ENCODE results near the gene FAM200A.
A peak's percentile ranks its signal among the peaks of the same experiment; 100 is the strongest.

Gene FAM200A

GRCh38 chr7:99551767-99552463 lies at the start of gene FAM200A:
TSS of gene FAM200A (minus strand) at chr7:99552114. CDS start at chr7:99548407, 3,707 bp downstream.
- TF ChIP-seq EZH2 (IDR thresholded peaks at IDR 0.05; ENCODE audit: borderline replicate concordance, low read depth, low read length, severe bottlenecking) (no peak), CTCF (IDR thresholded peaks at IDR 0.05; ENCODE audit: borderline replicate concordance, extremely low read depth, low read length, poor library complexity, severe bottlenecking) (no peak)
- Histone ChIP-seq H4K20me1 (ENCODE audit: insufficient read depth, low read length) (no peaks in the 10 kb centered on the region), H3K36me3 (ENCODE audit: insufficient read depth, low read length) (peaks cover 41% of the 10 kb centered on the region), H3K9ac (ENCODE audit: low read depth, low read length) (peak within 1 kb of the TSS; percentile 87), H3K79me2 (ENCODE audit: insufficient read depth, low read length) (peaks cover 40% of the 10 kb centered on the region), H3K27me3 (ENCODE audit: insufficient read depth, low read length, poor library complexity) (no peaks in the 10 kb centered on the region), H3K4me1 (ENCODE audit: insufficient read depth, low read length) (peaks cover 45% of the 10 kb centered on the region), H3K27ac (ENCODE audit: low read length) (peak within 1 kb of the TSS; percentile 85), H3K4me2 (ENCODE audit: insufficient read depth, low read length) (peak within 1 kb of the TSS; percentile 86), H3K4me3 (ENCODE audit: low read depth in 1 of 2, low read length in 2 of 2) (peak within 1 kb of the TSS; percentile 70 to 91), H2AFZ (ENCODE audit: low read depth, low read length) (peak within 1 kb of the TSS; percentile 97), H3K9me3 (ENCODE audit: insufficient read depth, low read length, severe bottlenecking) (no peaks in the 10 kb centered on the region)
- peak; percentile 89 for DNase-seq
- ATAC-seq (ENCODE audit: insufficient read depth, low read depth) = peak; percentile 99

- Histone ChIP-seq H2AFZ (ENCODE audit: low read depth, low read length) (no peak overlapping the region), H3K27ac (ENCODE audit: low read length) (no peak overlapping the region), H4K20me1 (ENCODE audit: insufficient read depth, low read length) (no peaks in the 10 kb centered on the region), H3K36me3 (ENCODE audit: insufficient read depth, low read length) (no peaks in the 10 kb centered on the region), H3K27me3 (ENCODE audit: insufficient read depth, low read length, poor library complexity) (no peaks in the 10 kb centered on the region), H3K9ac (ENCODE audit: low read depth, low read length) (no peak overlapping the region), H3K9me3 (ENCODE audit: insufficient read depth, low read length, severe bottlenecking) (no peaks in the 10 kb centered on the region), H3K79me2 (ENCODE audit: insufficient read depth, low read length) (no peaks in the 10 kb centered on the region), H3K4me1 (ENCODE audit: insufficient read depth, low read length) (no peaks in the 10 kb centered on the region), H3K4me2 (ENCODE audit: insufficient read depth, low read length) (no peak overlapping the region), H3K4me3 (ENCODE audit: low read depth in 1 of 2, low read length in 2 of 2) (no peak overlapping the region)
- DNase-seq (no peak), ATAC-seq (ENCODE audit: insufficient read depth, low read depth) (no peak)
- TF ChIP-seq CTCF (IDR thresholded peaks at IDR 0.05; ENCODE audit: borderline replicate concordance, extremely low read depth, low read length, poor library complexity, severe bottlenecking) (no peak), EZH2 (IDR thresholded peaks at IDR 0.05; ENCODE audit: borderline replicate concordance, low read depth, low read length, severe bottlenecking) (no peak)
Observed at GRCh38 chr7:99599836-99600235, 47.9 kb upstream of the FAM200A start.

- peak; percentile 41 for ATAC-seq (ENCODE audit: insufficient read depth, low read depth)
- no peaks in the 10 kb centered on the region for H4K20me1 ChIP-seq (ENCODE audit: insufficient read depth, low read length)
Observed at GRCh38 chr7:99597762-99598501, 46.0 kb upstream of the FAM200A start, which contains the start of gene TMEM225B. TSS of gene TMEM225B (plus strand) at chr7:99598267. CDS start at chr7:99604389, 6,122 bp downstream.

More at GRCh38 chr7:99597762-99598501, 46.0 kb upstream of the FAM200A start, which contains the start of gene TMEM225B:
- DNase-seq = no peak
- Histone ChIP-seq H3K27me3 (ENCODE audit: insufficient read depth, low read length, poor library complexity) (no peaks in the 10 kb centered on the region), H3K36me3 (ENCODE audit: insufficient read depth, low read length) (no peaks in the 10 kb centered on the region), H3K4me2 (ENCODE audit: insufficient read depth, low read length) (no peak within 1 kb of the TSS), H3K9ac (ENCODE audit: low read depth, low read length) (no peak within 1 kb of the TSS), H3K4me3 (ENCODE audit: low read depth in 1 of 2, low read length in 2 of 2) (no peak within 1 kb of the TSS), H3K79me2 (ENCODE audit: insufficient read depth, low read length) (no peaks in the 10 kb centered on the region), H3K9me3 (ENCODE audit: insufficient read depth, low read length, severe bottlenecking) (no peaks in the 10 kb centered on the region), H3K27ac (ENCODE audit: low read length) (no peak within 1 kb of the TSS), H2AFZ (ENCODE audit: low read depth, low read length) (no peak within 1 kb of the TSS), H3K4me1 (ENCODE audit: insufficient read depth, low read length) (no peaks in the 10 kb centered on the region)
- TF ChIP-seq CTCF (IDR thresholded peaks at IDR 0.05; ENCODE audit: borderline replicate concordance, extremely low read depth, low read length, poor library complexity, severe bottlenecking) = no peak
- no peak for TF ChIP-seq EZH2 (IDR thresholded peaks at IDR 0.05; ENCODE audit: borderline replicate concordance, low read depth, low read length, severe bottlenecking)
